Gastroesophageal sphincter (tissue), 3 donors: ENCODE results near the gene DCDC2B.

Experiments used
- EP300 ChIP-seq: sonication (generic); formaldehyde crosslinking; IDR thresholded peaks from one replicate; pipeline ENCODE4 v1.6.1; 2017; ENCODE audit warnings: antibody characterized with exemption, mild to moderate bottlenecking
- TF ChIP-seq, protein P1 (sequence below), 4 experiments: fragments of 200-600 bp in 2 of 4; fragments of 450-650 bp in 2 of 4; sonication (generic) in 1 of 4; IDR thresholded peaks; one replicate each; pipeline ENCODE4 v1.5.1; 2017 to 2019; ENCODE audit warnings: antibody characterized with exemption in 4 of 4, mild to moderate bottlenecking in 2 of 4, moderate library complexity in 2 of 4

DNA sequence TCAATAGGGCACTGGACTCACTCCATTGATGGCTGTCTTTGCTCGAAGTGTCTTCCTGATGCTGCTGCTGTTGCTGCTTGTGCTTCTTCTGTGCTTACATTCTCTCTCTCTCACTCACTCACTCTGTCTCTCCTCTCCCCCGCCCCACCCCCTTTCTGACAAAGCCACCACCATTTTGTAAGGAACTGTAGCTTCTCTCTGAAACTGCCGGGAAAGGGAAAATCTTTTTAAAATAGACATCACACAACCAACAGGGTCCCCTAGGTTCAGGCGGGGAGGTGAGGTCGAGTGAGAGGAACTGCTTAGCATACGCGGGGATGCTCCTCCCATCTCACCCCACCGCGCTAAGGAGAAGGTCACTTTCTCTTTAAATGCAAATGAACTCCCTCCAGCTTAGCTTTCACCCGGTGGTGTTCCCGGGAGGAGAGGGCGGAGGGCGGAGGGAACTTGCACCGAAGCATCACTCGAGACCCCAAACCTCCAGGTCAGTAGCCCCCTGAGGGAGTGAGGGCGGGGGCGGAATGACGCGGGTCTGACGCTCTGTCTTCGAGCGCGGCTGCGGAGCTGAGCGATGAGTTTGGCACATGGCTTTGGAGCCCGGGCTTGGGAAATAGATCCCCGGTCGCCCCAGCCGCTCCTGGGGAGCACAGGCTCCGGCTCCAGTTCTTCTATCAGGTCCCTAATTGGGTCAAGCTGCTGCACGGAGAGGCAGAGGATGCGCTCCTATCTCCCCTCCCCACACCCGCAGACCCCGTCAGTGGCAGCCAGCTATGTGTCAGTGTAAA lies 8.5 kb upstream of the DCDC2B start, which contains the start of gene CCDC28B:
- TF ChIP-seq, protein P1, sequence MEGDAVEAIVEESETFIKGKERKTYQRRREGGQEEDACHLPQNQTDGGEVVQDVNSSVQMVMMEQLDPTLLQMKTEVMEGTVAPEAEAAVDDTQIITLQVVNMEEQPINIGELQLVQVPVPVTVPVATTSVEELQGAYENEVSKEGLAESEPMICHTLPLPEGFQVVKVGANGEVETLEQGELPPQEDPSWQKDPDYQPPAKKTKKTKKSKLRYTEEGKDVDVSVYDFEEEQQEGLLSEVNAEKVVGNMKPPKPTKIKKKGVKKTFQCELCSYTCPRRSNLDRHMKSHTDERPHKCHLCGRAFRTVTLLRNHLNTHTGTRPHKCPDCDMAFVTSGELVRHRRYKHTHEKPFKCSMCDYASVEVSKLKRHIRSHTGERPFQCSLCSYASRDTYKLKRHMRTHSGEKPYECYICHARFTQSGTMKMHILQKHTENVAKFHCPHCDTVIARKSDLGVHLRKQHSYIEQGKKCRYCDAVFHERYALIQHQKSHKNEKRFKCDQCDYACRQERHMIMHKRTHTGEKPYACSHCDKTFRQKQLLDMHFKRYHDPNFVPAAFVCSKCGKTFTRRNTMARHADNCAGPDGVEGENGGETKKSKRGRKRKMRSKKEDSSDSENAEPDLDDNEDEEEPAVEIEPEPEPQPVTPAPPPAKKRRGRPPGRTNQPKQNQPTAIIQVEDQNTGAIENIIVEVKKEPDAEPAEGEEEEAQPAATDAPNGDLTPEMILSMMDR (IDR thresholded peaks at IDR 0.05) = no peak
- no peak for TF ChIP-seq EP300
